Stimulated activated CD4-positive, alpha-beta T cell treated with anti-CD3 and anti-CD28 coated beads, Interleukin-12 subunit alpha, Interleukin-12 subunit beta, amount 100 ng/mL, for 4 hours (primary cell): ENCODE results near the gene TAGLN3.

Experiments used
- DNase-seq: peaks from one replicate; pipeline ENCODE4 v3.0.0-alpha.2; 2020

Gene TAGLN3

DNA sequence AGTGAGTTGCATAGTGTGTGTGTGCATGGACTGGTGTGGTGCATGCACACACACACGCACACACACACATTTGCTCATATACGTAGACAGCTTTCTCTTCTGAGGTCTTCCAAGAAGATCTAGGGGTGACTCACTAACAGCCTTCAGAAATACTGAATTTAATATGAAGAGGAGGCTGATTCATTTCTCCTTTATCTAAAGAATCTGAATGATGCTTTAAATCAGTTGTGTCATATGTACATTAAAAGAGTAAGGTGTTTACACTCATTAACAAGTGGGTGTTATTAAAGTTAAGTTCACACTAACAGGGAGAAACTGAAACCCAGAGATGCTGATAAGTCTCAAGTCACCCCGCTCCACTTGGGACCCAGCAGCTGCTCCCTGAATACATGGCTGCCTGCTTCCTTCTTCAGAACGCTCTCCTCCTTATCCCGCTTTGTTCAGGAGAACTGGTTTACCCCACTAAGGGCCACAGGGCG is 57.8 kb downstream of the TAGLN3 start:
- no peak for DNase-seq

DNA sequence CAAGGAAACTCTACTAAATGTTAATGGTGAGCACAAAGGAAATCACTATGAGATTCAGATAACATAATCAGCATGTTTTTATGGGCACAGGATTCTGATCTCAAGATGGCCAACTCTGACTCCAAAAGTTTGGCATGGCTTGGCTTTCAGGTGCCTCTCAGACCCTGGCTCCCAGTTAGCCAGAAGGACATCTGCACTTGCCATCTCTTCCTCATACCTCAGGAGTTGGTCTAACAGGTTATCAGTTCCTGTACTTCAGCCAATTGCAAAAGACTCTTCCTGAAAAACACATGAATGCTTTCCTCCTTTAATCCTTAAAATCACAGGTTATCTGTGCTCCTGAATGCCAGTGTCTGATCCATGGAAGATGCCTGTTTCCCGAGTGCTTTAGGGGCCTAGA is 60.8 kb downstream of the TAGLN3 start:
- no peak for DNase-seq

DNA sequence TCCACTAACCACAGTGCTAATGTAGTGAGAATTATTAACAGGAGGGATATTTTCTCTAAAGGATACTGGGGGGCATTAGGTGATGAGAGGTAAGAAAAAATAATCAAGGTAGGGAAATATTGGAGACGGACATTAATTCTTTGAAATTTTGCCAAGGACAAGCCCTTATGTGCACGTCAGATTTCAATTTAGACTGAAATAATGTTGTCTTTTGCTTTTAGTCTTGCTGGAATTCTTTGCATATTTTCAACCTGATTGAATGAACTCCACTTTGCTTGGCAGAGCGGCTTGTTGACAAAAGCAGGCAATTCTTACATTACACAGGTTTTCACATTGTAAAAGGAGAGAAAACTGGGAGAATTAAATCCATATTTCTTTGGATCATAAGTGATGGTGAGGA is 62.4 kb downstream of the TAGLN3 start:
- DNase-seq, result no peak
